ENCODE results near the gene HPSE2. TPM values are rescaled to one million over a fixed set of nuclear protein-coding genes. Genes with fewer than 3 reads are reported as not detected.

HPSE2 gene
- total RNA-seq, 1 donor from 2014 or later: 0.10 TPM

GRCh38 chr10:99042051-99042771, 193.4 kb downstream of the HPSE2 start:
- no peak for DNase-seq (ENCODE audit: low spot score, unreplicated experiment)
- H3K27me3 Mint-ChIP-seq: no peaks in the 10 kb centered on the region
- H3K27ac Mint-ChIP-seq: no peak overlapping the region
- H3K4me3 Mint-ChIP-seq (ENCODE audit: low read depth): no peak overlapping the region
- peaks cover 1% of the 10 kb centered on the region for H3K36me3 Mint-ChIP-seq (ENCODE audit: insufficient read depth)
- no peaks in the 10 kb centered on the region for H3K4me1 Mint-ChIP-seq (ENCODE audit: low read depth)
- peaks cover 41% of the 10 kb centered on the region for H3K9me3 Mint-ChIP-seq (ENCODE audit: low read depth)
- TF ChIP-seq CTCF (IDR thresholded peaks at IDR 0.05; ENCODE audit: unreplicated experiment): no peak

- Mint-ChIP-seq H3K27me3 (no peaks in the 10 kb centered on the region), H3K36me3 (ENCODE audit: insufficient read depth) (peaks cover 1% of the 10 kb centered on the region), H3K4me1 (ENCODE audit: low read depth) (no peaks in the 10 kb centered on the region), H3K9me3 (ENCODE audit: low read depth) (peaks cover 37% of the 10 kb centered on the region), H3K4me3 (ENCODE audit: low read depth) (no peak overlapping the region), H3K27ac (no peak overlapping the region)
- no peak for DNase-seq (ENCODE audit: low spot score, unreplicated experiment)
- TF ChIP-seq CTCF (IDR thresholded peaks at IDR 0.05; ENCODE audit: unreplicated experiment): no peak
Observed at GRCh38 chr10:99041468-99041867, 194.2 kb downstream of the HPSE2 start.

- peaks cover 7% of the 10 kb centered on the region for H3K4me1 Mint-ChIP-seq (ENCODE audit: low read depth)
Observed at GRCh38 chr10:99013885-99014284, 221.8 kb downstream of the HPSE2 start.

GRCh38 chr10:99010286-99010685, 225.4 kb downstream of the HPSE2 start:
- Mint-ChIP-seq H3K4me3 (ENCODE audit: low read depth) (no peak overlapping the region), H3K36me3 (ENCODE audit: insufficient read depth) (no peaks in the 10 kb centered on the region), H3K27ac (no peak overlapping the region), H3K4me1 (ENCODE audit: low read depth) (peaks cover 10% of the 10 kb centered on the region), H3K27me3 (no peaks in the 10 kb centered on the region), H3K9me3 (ENCODE audit: low read depth) (peaks cover 5% of the 10 kb centered on the region)
- no peak for TF ChIP-seq CTCF (IDR thresholded peaks at IDR 0.05; ENCODE audit: unreplicated experiment)
- DNase-seq (ENCODE audit: low spot score, unreplicated experiment): no peak

More at GRCh38 chr10:99013885-99014284, 221.8 kb downstream of the HPSE2 start:
- Mint-ChIP-seq H3K4me3 (ENCODE audit: low read depth) (no peak overlapping the region), H3K27ac (no peak overlapping the region), H3K9me3 (ENCODE audit: low read depth) (no peaks in the 10 kb centered on the region), H3K36me3 (ENCODE audit: insufficient read depth) (no peaks in the 10 kb centered on the region), H3K27me3 (no peaks in the 10 kb centered on the region)
- TF ChIP-seq CTCF (IDR thresholded peaks at IDR 0.05; ENCODE audit: unreplicated experiment): no peak
- no peak for DNase-seq (ENCODE audit: low spot score, unreplicated experiment)

- H3K36me3 Mint-ChIP-seq (ENCODE audit: insufficient read depth): no peaks in the 10 kb centered on the region
- peaks cover 10% of the 10 kb centered on the region for H3K4me1 Mint-ChIP-seq (ENCODE audit: low read depth)
- no peak overlapping the region for H3K4me3 Mint-ChIP-seq (ENCODE audit: low read depth)
- no peaks in the 10 kb centered on the region for H3K27me3 Mint-ChIP-seq
- no peak for TF ChIP-seq CTCF (IDR thresholded peaks at IDR 0.05; ENCODE audit: unreplicated experiment)
- H3K27ac Mint-ChIP-seq: no peak overlapping the region
- DNase-seq (ENCODE audit: low spot score, unreplicated experiment): no peak
- peaks cover 17% of the 10 kb centered on the region for H3K9me3 Mint-ChIP-seq (ENCODE audit: low read depth)
Observed at GRCh38 chr10:99008054-99008453, 227.6 kb downstream of the HPSE2 start.
